IPS-20b (cell line): ENCODE measurements around the gene XCL1.
"Not testable (repeated sequence)": the region's sequence is repeated elsewhere in the genome, so short reads cannot be mapped to it uniquely, and the experiment has no call there.

Source experiments
- H3K27ac ChIP-seq: one replicate; pipeline ENCODE4 v1.5.1; 2013; ENCODE audit warnings: low read length
- H3K27me3 ChIP-seq: 2 replicates; pipeline ENCODE4 v1.6.1; 2013; ENCODE audit warnings: mild to moderate bottlenecking, low read length, inconsistent platforms; ENCODE audit not compliant: insufficient read depth
- H3K36me3 ChIP-seq: 2 replicates; pipeline ENCODE4 v1.6.1; 2013; ENCODE audit warnings: low read depth, mild to moderate bottlenecking, inconsistent platforms, low read length, moderate library complexity; ENCODE audit not compliant: insufficient read depth
- H3K4me1 ChIP-seq: 2 replicates; pipeline ENCODE4 v1.6.1; 2013; ENCODE audit warnings: mild to moderate bottlenecking, control low read depth, inconsistent platforms, low read length, moderate library complexity; ENCODE audit not compliant: insufficient read depth
- H3K4me3 ChIP-seq: 2 replicates; pipeline ENCODE4 v1.5.1; 2013; ENCODE audit warnings: mild to moderate bottlenecking, low read length, inconsistent platforms
- H3K9ac ChIP-seq: 2 replicates; pipeline ENCODE4 v1.6.1; 2013; ENCODE audit warnings: low read depth, mild to moderate bottlenecking, inconsistent platforms, low read length, moderate library complexity
- H3K9me3 ChIP-seq: 2 replicates; pipeline ENCODE4 v1.6.1; 2013; ENCODE audit warnings: mild to moderate bottlenecking, low read depth, low read length, inconsistent platforms; ENCODE audit not compliant: insufficient read depth

XCL1 gene

GRCh38 chr1:168591066-168591465, 14.7 kb downstream of the XCL1 start:
- no peak overlapping the region for H3K9ac ChIP-seq
- H3K27ac ChIP-seq: no peak overlapping the region
- H3K4me1 ChIP-seq: no peaks in the 10 kb centered on the region
- H3K36me3 ChIP-seq: no peaks in the 10 kb centered on the region
- H3K4me3 ChIP-seq: no peak overlapping the region
- H3K27me3 ChIP-seq: no peaks in the 10 kb centered on the region
- no peaks in the 10 kb centered on the region for H3K9me3 ChIP-seq

- Histone ChIP-seq H3K4me1 (no peaks in the 10 kb centered on the region), H3K27me3 (no peaks in the 10 kb centered on the region), H3K9me3 (no peaks in the 10 kb centered on the region), H3K36me3 (no peaks in the 10 kb centered on the region), H3K4me3 (no peak overlapping the region), H3K9ac (no peak overlapping the region), H3K27ac (no peak overlapping the region)
These were observed 15.3 kb downstream of the XCL1 start for GRCh38 chr1:168591641-168592250.

GRCh38 chr1:168595403-168595802, 19.0 kb downstream of the XCL1 start:
- H3K27ac ChIP-seq, H3K4me1 ChIP-seq, H3K36me3 ChIP-seq, H3K9me3 ChIP-seq, H3K27me3 ChIP-seq, H3K4me3 ChIP-seq, H3K9ac ChIP-seq: not testable (repeated sequence)

- Histone ChIP-seq H3K4me1 (no peaks in the 10 kb centered on the region), H3K9ac (no peak overlapping the region), H3K4me3 (no peak overlapping the region), H3K27me3 (no peaks in the 10 kb centered on the region), H3K27ac (no peak overlapping the region), H3K9me3 (no peaks in the 10 kb centered on the region), H3K36me3 (no peaks in the 10 kb centered on the region)
These were observed 21.7 kb downstream of the XCL1 start for GRCh38 chr1:168598125-168598524.

GRCh38 chr1:168598892-168599291, 22.5 kb downstream of the XCL1 start:
- no peak overlapping the region for H3K27ac ChIP-seq
- H3K9ac ChIP-seq: no peak overlapping the region
- H3K36me3 ChIP-seq: no peaks in the 10 kb centered on the region
- H3K9me3 ChIP-seq: no peaks in the 10 kb centered on the region
- H3K4me3 ChIP-seq: no peak overlapping the region
- H3K27me3 ChIP-seq: no peaks in the 10 kb centered on the region
- H3K4me1 ChIP-seq: no peaks in the 10 kb centered on the region

- Histone ChIP-seq H3K9me3 (no peaks in the 10 kb centered on the region), H3K4me3 (no peak overlapping the region), H3K27ac (no peak overlapping the region), H3K4me1 (no peaks in the 10 kb centered on the region), H3K9ac (no peak overlapping the region), H3K27me3 (no peaks in the 10 kb centered on the region), H3K36me3 (no peaks in the 10 kb centered on the region)
These were observed 23.2 kb downstream of the XCL1 start for GRCh38 chr1:168599641-168600040.

- H3K36me3 ChIP-seq: no peaks in the 10 kb centered on the region
- no peaks in the 10 kb centered on the region for H3K4me1 ChIP-seq
- no peaks in the 10 kb centered on the region for H3K9me3 ChIP-seq
- H3K9ac ChIP-seq: no peak overlapping the region
- H3K27me3 ChIP-seq: no peaks in the 10 kb centered on the region
- no peak overlapping the region for H3K27ac ChIP-seq
- no peak overlapping the region for H3K4me3 ChIP-seq
These were observed 24.6 kb downstream of the XCL1 start for GRCh38 chr1:168601051-168601450.

GRCh38 chr1:168603501-168604110, 27.2 kb downstream of the XCL1 start:
- no peaks in the 10 kb centered on the region for H3K36me3 ChIP-seq
- H3K27ac ChIP-seq: no peak overlapping the region
- no peaks in the 10 kb centered on the region for H3K4me1 ChIP-seq
- no peaks in the 10 kb centered on the region for H3K9me3 ChIP-seq
- no peaks in the 10 kb centered on the region for H3K27me3 ChIP-seq
- no peak overlapping the region for H3K4me3 ChIP-seq
- no peak overlapping the region for H3K9ac ChIP-seq

GRCh38 chr1:168605443-168605842, 29.0 kb downstream of the XCL1 start:
- Histone ChIP-seq H3K9ac (no peak overlapping the region), H3K36me3 (no peaks in the 10 kb centered on the region), H3K4me3 (no peak overlapping the region), H3K27me3 (no peaks in the 10 kb centered on the region), H3K9me3 (no peaks in the 10 kb centered on the region), H3K27ac (no peak overlapping the region), H3K4me1 (0 out of 2 replicates have a peak, but pooled peaks cover 5% of the 10 kb centered on the region)

GRCh38 chr1:168606096-168606495, 29.7 kb downstream of the XCL1 start:
- Histone ChIP-seq H3K4me1 (0 out of 2 replicates have a peak, but pooled peaks cover 5% of the 10 kb centered on the region), H3K9ac (no peak overlapping the region), H3K4me3 (no peak overlapping the region), H3K36me3 (no peaks in the 10 kb centered on the region), H3K27ac (no peak overlapping the region), H3K9me3 (no peaks in the 10 kb centered on the region), H3K27me3 (no peaks in the 10 kb centered on the region)

GRCh38 chr1:168607872-168608428, 31.5 kb downstream of the XCL1 start:
- Histone ChIP-seq H3K9me3 (no peaks in the 10 kb centered on the region), H3K4me3 (no peak overlapping the region), H3K9ac (no peak overlapping the region), H3K27ac (no peak overlapping the region), H3K4me1 (0 out of 2 replicates have a peak, but pooled peaks cover 5% of the 10 kb centered on the region), H3K27me3 (no peaks in the 10 kb centered on the region), H3K36me3 (no peaks in the 10 kb centered on the region)
